PC-9 (cell line): ENCODE data around the gene SPINT1.

Source experiments
- EZH2 ChIP-seq: fragments of 200-600 bp; sonication (generic); IDR thresholded peaks from 2 replicates; pipeline ENCODE4 v1.8.0; 2017; ENCODE audit warnings: antibody characterized with exemption, low read depth
- TF ChIP-seq, protein P1 (sequence below): fragments of 200-600 bp; sonication (generic); conservative IDR thresholded peaks from 2 replicates; pipeline ENCODE4 v1.6.1; 2017; ENCODE audit warnings: mixed run types, antibody characterized with exemption, mild to moderate bottlenecking, moderate library complexity

DNA sequence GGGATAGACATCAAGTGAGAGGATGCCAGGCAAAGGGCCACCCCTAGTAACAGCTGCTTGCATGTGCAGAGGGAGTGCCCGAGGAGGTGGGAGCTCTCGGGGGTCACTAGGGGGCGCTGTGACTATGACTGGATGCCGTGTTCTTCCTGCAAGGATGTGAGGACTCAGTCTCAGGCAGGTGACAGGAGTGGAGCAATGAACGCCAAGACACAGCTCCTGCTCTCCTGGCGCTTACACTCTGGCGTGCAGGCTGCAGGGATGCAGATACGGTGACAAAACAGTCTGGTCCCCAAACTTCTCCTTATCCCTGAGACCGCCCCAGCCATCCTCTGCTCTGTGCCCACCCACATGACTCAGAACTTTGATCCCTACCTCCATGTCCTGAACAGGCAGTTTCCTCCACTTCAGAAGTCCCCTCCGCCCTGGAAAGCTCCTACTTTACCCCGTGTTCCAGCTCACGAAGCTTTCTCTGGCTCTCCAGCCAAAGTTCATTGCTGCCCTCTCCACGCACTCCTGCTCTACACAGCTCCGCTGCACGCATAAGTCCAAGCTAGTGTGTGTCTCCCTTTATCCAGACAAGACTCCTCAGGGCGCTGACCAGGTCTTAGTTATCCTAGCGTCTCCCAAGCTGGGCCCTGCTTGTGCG, 15.5 kb downstream of the SPINT1 start:
- TF ChIP-seq, protein P1, sequence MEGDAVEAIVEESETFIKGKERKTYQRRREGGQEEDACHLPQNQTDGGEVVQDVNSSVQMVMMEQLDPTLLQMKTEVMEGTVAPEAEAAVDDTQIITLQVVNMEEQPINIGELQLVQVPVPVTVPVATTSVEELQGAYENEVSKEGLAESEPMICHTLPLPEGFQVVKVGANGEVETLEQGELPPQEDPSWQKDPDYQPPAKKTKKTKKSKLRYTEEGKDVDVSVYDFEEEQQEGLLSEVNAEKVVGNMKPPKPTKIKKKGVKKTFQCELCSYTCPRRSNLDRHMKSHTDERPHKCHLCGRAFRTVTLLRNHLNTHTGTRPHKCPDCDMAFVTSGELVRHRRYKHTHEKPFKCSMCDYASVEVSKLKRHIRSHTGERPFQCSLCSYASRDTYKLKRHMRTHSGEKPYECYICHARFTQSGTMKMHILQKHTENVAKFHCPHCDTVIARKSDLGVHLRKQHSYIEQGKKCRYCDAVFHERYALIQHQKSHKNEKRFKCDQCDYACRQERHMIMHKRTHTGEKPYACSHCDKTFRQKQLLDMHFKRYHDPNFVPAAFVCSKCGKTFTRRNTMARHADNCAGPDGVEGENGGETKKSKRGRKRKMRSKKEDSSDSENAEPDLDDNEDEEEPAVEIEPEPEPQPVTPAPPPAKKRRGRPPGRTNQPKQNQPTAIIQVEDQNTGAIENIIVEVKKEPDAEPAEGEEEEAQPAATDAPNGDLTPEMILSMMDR, result peak; percentile 82
- TF ChIP-seq EZH2, result no peak
